Measurements from ENCODE around the gene FIS1.
"Not testable (repeated sequence)": the region's sequence is repeated elsewhere in the genome, so short reads cannot be mapped to it uniquely, and the experiment has no call there.

DNA sequence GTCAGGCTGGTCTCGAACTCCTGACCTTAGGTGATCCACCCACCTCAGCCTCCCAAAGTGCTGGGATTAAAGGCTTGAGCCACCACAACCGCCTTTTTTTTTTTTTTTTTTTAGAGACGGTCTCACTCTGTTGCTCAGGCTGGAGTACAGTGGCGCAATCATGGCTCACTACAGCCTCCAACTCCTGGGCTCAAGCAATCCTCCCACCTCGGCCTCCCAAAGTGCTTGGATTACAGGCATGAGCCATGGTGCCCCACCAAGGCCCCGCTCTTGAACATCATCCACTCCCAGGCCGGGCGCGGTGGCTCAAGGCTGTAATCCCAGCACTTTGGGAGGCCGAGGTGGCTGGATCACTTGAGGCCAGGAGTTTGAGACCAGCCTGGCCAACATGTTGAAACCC lies 45.4 kb downstream of the FIS1 start:
- TF ChIP-seq, protein P1, sequence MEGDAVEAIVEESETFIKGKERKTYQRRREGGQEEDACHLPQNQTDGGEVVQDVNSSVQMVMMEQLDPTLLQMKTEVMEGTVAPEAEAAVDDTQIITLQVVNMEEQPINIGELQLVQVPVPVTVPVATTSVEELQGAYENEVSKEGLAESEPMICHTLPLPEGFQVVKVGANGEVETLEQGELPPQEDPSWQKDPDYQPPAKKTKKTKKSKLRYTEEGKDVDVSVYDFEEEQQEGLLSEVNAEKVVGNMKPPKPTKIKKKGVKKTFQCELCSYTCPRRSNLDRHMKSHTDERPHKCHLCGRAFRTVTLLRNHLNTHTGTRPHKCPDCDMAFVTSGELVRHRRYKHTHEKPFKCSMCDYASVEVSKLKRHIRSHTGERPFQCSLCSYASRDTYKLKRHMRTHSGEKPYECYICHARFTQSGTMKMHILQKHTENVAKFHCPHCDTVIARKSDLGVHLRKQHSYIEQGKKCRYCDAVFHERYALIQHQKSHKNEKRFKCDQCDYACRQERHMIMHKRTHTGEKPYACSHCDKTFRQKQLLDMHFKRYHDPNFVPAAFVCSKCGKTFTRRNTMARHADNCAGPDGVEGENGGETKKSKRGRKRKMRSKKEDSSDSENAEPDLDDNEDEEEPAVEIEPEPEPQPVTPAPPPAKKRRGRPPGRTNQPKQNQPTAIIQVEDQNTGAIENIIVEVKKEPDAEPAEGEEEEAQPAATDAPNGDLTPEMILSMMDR (IDR thresholded peaks at IDR 0.05), result not testable (repeated sequence)
- TF ChIP-seq POLR2A, EP300 (IDR thresholded peaks at IDR 0.05): not testable (repeated sequence)
